H1 (cell line): Measurements from ENCODE around the gene GPR39. TPM values are rescaled to one million over a fixed set of nuclear protein-coding genes. Genes with fewer than 3 reads are reported as not detected.

Experiments
- CHD7 ChIP-seq: fragments of 300-600 bp; sonication (generic); IDR thresholded peaks from 2 replicates; pipeline ENCODE4 v1.7.1; 2012; ENCODE audit warnings: low read length, moderate library complexity, mild to moderate bottlenecking, inconsistent platforms; ENCODE audit not compliant: insufficient replicate concordance
- CTBP2 ChIP-seq: IDR thresholded peaks from 2 replicates; pipeline ENCODE4 v1.7.0; 2011; ENCODE audit warnings: borderline replicate concordance, mild to moderate bottlenecking, moderate library complexity, mixed read lengths, low read length; ENCODE audit not compliant: insufficient read depth, insufficient read length
- KDM5A ChIP-seq: fragments of 200-600 bp; IDR thresholded peaks from 2 replicates; pipeline ENCODE4 v1.7.1; 2012; ENCODE audit warnings: mild to moderate bottlenecking, low read length, inconsistent platforms, mixed read lengths
- PHF8 ChIP-seq: fragments of 200-600 bp; sonication (generic); conservative IDR thresholded peaks from 2 replicates; pipeline ENCODE4 v1.7.1; 2012; ENCODE audit warnings: low read depth, mild to moderate bottlenecking, inconsistent platforms, low read length, moderate library complexity
- TAF7 ChIP-seq: optimal IDR thresholded peaks from 2 replicates; pipeline ENCODE3; 2011; ENCODE audit warnings: low read depth, mild to moderate bottlenecking, inconsistent platforms, low read length, moderate library complexity, borderline replicate concordance
- polyA plus RNA-seq, 7 experiments: library from polyadenylated mRNA; depleted of rRNA in 3 of 7; stranded (reverse) in 5 of 7; unstranded in 2 of 7; fragments of >200 nt in 5 of 7; fragments of 200-250 nt in 2 of 7; gene quantifications; 1 replicate in 5 of 7; 2 replicates in 1 of 7; 4 replicates in 1 of 7; pipeline versions ENCODE4 v1.2.1 to v1.2.3, GENCODE V29; 2011 to 2013; ENCODE audit warnings: missing spikeins in 2 of 7, mixed read lengths in 2 of 7
- total RNA-seq: library from RNA; stranded (reverse); fragmentation: NEBNext Ultra II Directional; extraction: Animal tissue kit (Norgen Biotek cat#: 25700); gene quantifications from 2 replicates; pipeline ENCODE4 v1.2.1, GENCODE V29; 2021

Gene GPR39
- total and polyA plus RNA-seq, 2 of the 8 experiments (the other 6 are each of a cell fraction or from before 2014, with no cell fraction given) = 0.63 to 2.7 TPM

- TF ChIP-seq CHD7 (no peak), CTBP2 (no peak), TAF7 (no peak), KDM5A (no peak), PHF8 (no peak)
These were observed 16.3 kb upstream of the GPR39 start (continued) for GRCh38 chr2:132400169-132400900.
